Natural killer cell (primary cell): Measurements from ENCODE around the gene NDUFB8. TPM values are rescaled to one million over a fixed set of nuclear protein-coding genes. Genes with fewer than 3 reads are reported as not detected.
A peak's percentile ranks its signal among the peaks of the same experiment; 100 is the strongest.

Experiments
- ATAC-seq, 3 donors: fragments of 150-1000 bp in 2 of 3; fragments of 200-7000 bp in 1 of 3; cut with Tn5 transposase; 1 replicate in 1 of 3; 2 replicates in 2 of 3; pipeline ENCODE4 v1.10.0; 2021; ENCODE audit warnings: mild to moderate bottlenecking in 2 of 3, moderate library complexity in 2 of 3
- DNase-seq, 2 donors: peaks; one replicate each; pipeline versions ENCODE4 v3.0.0 to v3.0.0-alpha.2; 2013 to 2021; ENCODE audit warnings: mixed read lengths in 1 of 2
- H3K27ac ChIP-seq: one replicate; pipeline ENCODE4 v1.5.1; 2013; ENCODE audit warnings: mild to moderate bottlenecking, low read length
- H3K27me3 ChIP-seq: one replicate; pipeline ENCODE4 v1.6.1; 2013; ENCODE audit warnings: low read length; ENCODE audit not compliant: control insufficient read depth, insufficient read depth
- H3K36me3 ChIP-seq: one replicate; pipeline ENCODE4 v1.6.1; 2013; ENCODE audit warnings: low read length; ENCODE audit not compliant: control insufficient read depth, insufficient read depth
- H3K4me1 ChIP-seq: one replicate; pipeline ENCODE4 v1.6.1; 2013; ENCODE audit warnings: low read length; ENCODE audit not compliant: control insufficient read depth, insufficient read depth
- H3K4me3 ChIP-seq: one replicate; pipeline ENCODE4 v1.5.1; 2013; ENCODE audit warnings: low read length
- H3K9me3 ChIP-seq: one replicate; pipeline ENCODE4 v1.6.1; 2013; ENCODE audit warnings: low read length; ENCODE audit not compliant: control insufficient read depth, insufficient read depth
- H3K27ac Mint-ChIP-seq, 2 donors: one replicate each; pipeline ENCODE4 v1.8.0; 2022; ENCODE audit warnings: mild to moderate bottlenecking in 2 of 2, mixed read lengths in 2 of 2, moderate library complexity in 1 of 2
- H3K27me3 Mint-ChIP-seq, 2 donors: one replicate each; pipeline ENCODE4 v1.8.0; 2022; ENCODE audit warnings: low read depth in 2 of 2, mixed read lengths in 2 of 2
- H3K36me3 Mint-ChIP-seq: one replicate; pipeline ENCODE4 v1.8.0; 2022; ENCODE audit warnings: mixed read lengths
- H3K4me1 Mint-ChIP-seq, 2 donors: one replicate each; pipeline ENCODE4 v1.8.0; 2022; ENCODE audit warnings: mixed read lengths in 2 of 2
- H3K4me3 Mint-ChIP-seq: one replicate; pipeline ENCODE4 v1.8.0; 2022; ENCODE audit warnings: mild to moderate bottlenecking, moderate library complexity, mixed read lengths
- H3K9me3 Mint-ChIP-seq, 2 donors: one replicate each; pipeline ENCODE4 v1.8.0; 2022; ENCODE audit warnings: mixed read lengths in 2 of 2
- WGBS: methylation state at CpG from one replicate; pipeline ENCODE4 v1.1.7; 2013; ENCODE audit warnings: missing lambda C conversion rate; ENCODE audit not compliant: insufficient coverage; 5-methylcytosine and 5-hydroxymethylcytosine counted together
- intact Hi-C: fragments of 100-400 bp; cut with micrococcal nuclease; formaldehyde crosslinking; loops from one replicate; pipeline ENCODE4 v1.14.2; 2022
- total RNA-seq, 4 donors: library from RNA; stranded (reverse); fragments of 120-200 nt in 1 of 4; gene quantifications; one replicate each; pipeline versions ENCODE4 v1.2.3 to v1.2.4, GENCODE V29; 2013 to 2022
- TF ChIP-seq, protein P1 (sequence below): fragments of 200-600 bp; IDR thresholded peaks from one replicate; pipeline ENCODE4 v1.8.0; 2022; ENCODE audit warnings: antibody characterized with exemption

NDUFB8 gene
- total RNA-seq, 3 donors from 2014 or later (not counting 1 experiment from before 2014, with no cell fraction given): 113 to 151 (median 137) TPM

GRCh38 chr10:100560248-100560647 lies 30.6 kb upstream of the NDUFB8 start:
- DNase-seq: no peak
- Histone ChIP-seq H3K27me3 (peaks cover 9% of the 10 kb centered on the region), H3K27ac (no peak overlapping the region), H3K9me3 (no peaks in the 10 kb centered on the region), H3K36me3 (peaks cover 5% of the 10 kb centered on the region), H3K4me1 (peaks cover 15% of the 10 kb centered on the region), H3K4me3 (no peak overlapping the region)
- no peak overlapping the region for H3K27ac Mint-ChIP-seq
- peaks cover 15 to 26% of the 10 kb centered on the region in 2 donors for H3K4me1 Mint-ChIP-seq
- H3K27me3 Mint-ChIP-seq: peaks cover 17 to 20% of the 10 kb centered on the region in 2 donors
- ATAC-seq: no peak
- WGBS: 100% methylated on average over 1 of the region's 1 CpG
- no peaks in the 10 kb centered on the region for H3K36me3 Mint-ChIP-seq
- no peaks in the 10 kb centered on the region for H3K9me3 Mint-ChIP-seq
- intact Hi-C loops: loop anchor here (5.0 to 10.0 kb wide), 2 partner anchors 267 to 375 kb away; no protein-coding TSS in a partner anchor
- H3K4me3 Mint-ChIP-seq: no peak overlapping the region
- TF ChIP-seq, protein P1, sequence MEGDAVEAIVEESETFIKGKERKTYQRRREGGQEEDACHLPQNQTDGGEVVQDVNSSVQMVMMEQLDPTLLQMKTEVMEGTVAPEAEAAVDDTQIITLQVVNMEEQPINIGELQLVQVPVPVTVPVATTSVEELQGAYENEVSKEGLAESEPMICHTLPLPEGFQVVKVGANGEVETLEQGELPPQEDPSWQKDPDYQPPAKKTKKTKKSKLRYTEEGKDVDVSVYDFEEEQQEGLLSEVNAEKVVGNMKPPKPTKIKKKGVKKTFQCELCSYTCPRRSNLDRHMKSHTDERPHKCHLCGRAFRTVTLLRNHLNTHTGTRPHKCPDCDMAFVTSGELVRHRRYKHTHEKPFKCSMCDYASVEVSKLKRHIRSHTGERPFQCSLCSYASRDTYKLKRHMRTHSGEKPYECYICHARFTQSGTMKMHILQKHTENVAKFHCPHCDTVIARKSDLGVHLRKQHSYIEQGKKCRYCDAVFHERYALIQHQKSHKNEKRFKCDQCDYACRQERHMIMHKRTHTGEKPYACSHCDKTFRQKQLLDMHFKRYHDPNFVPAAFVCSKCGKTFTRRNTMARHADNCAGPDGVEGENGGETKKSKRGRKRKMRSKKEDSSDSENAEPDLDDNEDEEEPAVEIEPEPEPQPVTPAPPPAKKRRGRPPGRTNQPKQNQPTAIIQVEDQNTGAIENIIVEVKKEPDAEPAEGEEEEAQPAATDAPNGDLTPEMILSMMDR: no peak

- H3K27ac Mint-ChIP-seq: no peak overlapping the region
- Histone ChIP-seq H3K4me1 (no peaks in the 10 kb centered on the region), H3K27ac (no peak overlapping the region), H3K4me3 (no peak overlapping the region), H3K36me3 (peaks cover 19% of the 10 kb centered on the region), H3K9me3 (no peaks in the 10 kb centered on the region), H3K27me3 (no peaks in the 10 kb centered on the region)
- peaks cover 5% of the 10 kb centered on the region in 2 donors for H3K4me1 Mint-ChIP-seq
- TF ChIP-seq, protein P1: no peak
- no peaks in the 10 kb centered on the region for H3K27me3 Mint-ChIP-seq
- intact Hi-C loops: no loop called here
- H3K36me3 Mint-ChIP-seq: peaks cover 2% of the 10 kb centered on the region
- no peak for ATAC-seq
- no peaks in the 10 kb centered on the region for H3K9me3 Mint-ChIP-seq
- no peak overlapping the region for H3K4me3 Mint-ChIP-seq
- no peak for DNase-seq
- WGBS: 100% methylated on average over 2 of the region's 2 CpGs
Observed at GRCh38 chr10:100554902-100555301, 25.2 kb upstream of the NDUFB8 start.

- Mint-ChIP-seq H3K4me3 (no peak overlapping the region), H3K36me3 (peaks cover 7% of the 10 kb centered on the region), H3K27me3 (no peaks in the 10 kb centered on the region), H3K4me1 (peaks cover 5% of the 10 kb centered on the region in 2 donors), H3K9me3 (no peaks in the 10 kb centered on the region), H3K27ac (peak overlapping the region in 1 of 2 donors; percentile 36)
- H3K9me3 ChIP-seq: no peaks in the 10 kb centered on the region
- TF ChIP-seq, protein P1: no peak
- H3K27me3 ChIP-seq: no peaks in the 10 kb centered on the region
- DNase-seq: no peak
- no peak overlapping the region for H3K27ac ChIP-seq
- peaks cover 28% of the 10 kb centered on the region for H3K36me3 ChIP-seq
- ATAC-seq: no peak
- intact Hi-C loops: no loop called here
- H3K4me3 ChIP-seq: no peak overlapping the region
- 100% methylated on average over 3 of the region's 3 CpGs for WGBS
- H3K4me1 ChIP-seq: no peaks in the 10 kb centered on the region
Observed at GRCh38 chr10:100553929-100554328, 24.3 kb upstream of the NDUFB8 start.

DNA sequence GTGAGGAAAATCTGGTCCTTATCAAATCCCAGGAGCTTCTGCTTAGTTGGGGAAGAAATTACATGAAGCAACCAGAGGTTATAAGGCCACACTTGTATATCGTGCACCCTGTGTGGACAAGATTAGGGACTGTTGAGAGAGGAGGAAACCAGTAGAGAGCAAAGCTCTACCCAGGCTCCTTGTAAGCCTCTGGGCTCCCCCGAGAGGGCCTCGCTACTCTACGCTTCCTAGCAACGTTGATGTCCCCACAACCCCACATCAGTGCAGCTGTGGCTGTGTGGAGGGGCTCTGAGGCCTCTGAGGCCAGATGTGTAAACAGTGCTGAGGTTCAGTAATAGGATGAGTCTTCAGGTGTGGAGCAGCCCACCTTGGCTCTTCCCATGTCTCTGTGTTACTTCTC lies 22.1 kb upstream of the NDUFB8 start:
- 83% methylated on average over 1 of the region's 5 CpGs for WGBS
- H3K4me3 Mint-ChIP-seq: no peak overlapping the region
- no peak for ATAC-seq
- H3K27ac Mint-ChIP-seq: no peak overlapping the region
- H3K4me1 ChIP-seq: no peaks in the 10 kb centered on the region
- no peaks in the 10 kb centered on the region for H3K27me3 ChIP-seq
- H3K27me3 Mint-ChIP-seq: no peaks in the 10 kb centered on the region
- H3K27ac ChIP-seq: no peak overlapping the region
- TF ChIP-seq, protein P1: no peak
- H3K4me1 Mint-ChIP-seq: peaks cover 0 to 2% of the 10 kb centered on the region in 2 donors
- intact Hi-C loops: no loop called here
- no peaks in the 10 kb centered on the region for H3K9me3 ChIP-seq
- peaks cover 17% of the 10 kb centered on the region for H3K36me3 Mint-ChIP-seq
- peaks cover 48% of the 10 kb centered on the region for H3K36me3 ChIP-seq
- H3K4me3 ChIP-seq: no peak overlapping the region
- H3K9me3 Mint-ChIP-seq: no peaks in the 10 kb centered on the region
- no peak for DNase-seq
